ENCODE measurements around the gene NR2F1-AS1.
"Not testable (repeated sequence)": the region's sequence is repeated elsewhere in the genome, so short reads cannot be mapped to it uniquely, and the experiment has no call there.

The NR2F1-AS1 gene

DNA sequence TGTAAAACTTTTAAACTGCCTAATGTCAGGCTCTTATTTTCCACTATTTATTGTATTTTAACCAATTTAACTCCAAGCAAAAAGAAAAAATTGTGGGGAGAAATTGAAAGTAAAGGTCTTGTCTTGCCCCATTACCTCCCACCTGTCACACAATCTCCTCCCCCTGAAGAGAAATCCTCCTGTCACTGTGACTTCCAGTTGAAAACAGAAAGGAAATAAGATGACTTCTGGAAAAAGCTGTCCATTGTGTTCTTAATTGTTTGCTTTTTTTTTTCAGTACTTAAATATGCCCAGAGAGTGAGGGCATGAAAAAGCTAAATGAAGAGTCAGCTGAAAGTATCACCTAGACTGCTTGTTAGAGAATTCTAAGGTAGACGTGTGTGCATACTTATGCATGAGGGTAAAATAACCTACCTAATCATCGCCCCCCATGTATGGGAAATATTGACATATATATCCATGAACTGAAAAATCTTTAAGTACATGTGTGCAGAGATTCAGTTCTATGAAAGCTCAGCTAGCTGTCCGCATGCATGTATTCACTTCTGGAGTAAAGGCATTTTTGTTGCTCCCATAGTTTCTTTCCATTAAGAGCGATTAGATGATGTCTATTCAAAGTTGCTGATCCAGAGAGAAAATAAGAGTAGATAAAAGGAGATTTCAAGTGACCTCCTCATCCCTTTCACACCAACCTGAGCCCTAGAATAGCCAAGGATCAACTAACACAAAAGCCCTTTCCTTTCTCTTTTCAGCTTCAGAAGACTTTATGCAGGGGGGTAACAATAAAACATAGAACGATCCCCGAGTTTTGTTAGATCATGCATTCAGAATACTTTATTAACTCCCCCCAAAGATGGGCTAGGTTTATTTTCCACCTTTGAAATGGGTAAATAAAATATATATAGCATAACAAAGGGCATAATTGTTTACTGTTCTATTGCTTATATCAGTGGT is 5.3 kb downstream of the NR2F1-AS1 start:
- DNase-seq: no peak

DNA sequence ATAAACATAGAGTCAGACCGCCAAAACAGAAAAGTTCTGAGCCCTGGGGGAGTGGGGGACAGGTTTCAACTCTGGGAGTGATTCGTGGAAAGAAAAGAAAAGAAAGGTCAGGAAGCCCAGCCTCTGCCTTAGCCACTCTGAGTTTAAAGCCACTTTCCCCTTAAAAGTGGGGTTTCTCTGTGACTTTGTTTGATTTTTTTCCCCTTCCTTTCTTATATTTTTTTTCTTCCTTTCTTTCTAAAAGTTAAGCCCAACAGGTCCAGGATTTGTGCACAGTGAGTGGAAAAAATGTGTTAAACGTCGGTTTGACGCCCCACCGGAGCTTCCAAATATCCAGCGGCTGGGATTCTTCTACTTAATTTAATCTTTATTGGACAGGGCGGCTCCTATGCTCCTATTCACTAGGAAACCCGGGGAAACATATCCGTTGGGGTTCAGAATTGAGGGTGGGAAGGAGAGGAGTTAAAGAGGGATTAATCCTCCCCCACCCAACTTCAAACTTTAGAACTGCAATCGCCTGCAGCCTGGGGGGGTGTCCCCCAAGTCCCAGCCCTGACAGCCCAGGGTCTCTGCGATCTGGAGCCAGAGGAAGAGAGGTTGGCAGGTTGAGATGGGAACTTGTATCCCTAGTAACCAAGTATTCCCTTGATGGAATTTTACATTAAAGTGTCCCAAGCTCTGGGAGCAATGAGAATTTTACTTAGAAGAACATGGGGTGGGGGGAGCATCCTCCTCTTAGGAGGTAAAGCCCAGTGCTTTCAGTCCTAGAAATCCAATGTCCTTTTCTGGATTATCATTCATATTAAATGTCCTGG is 6.3 kb downstream of the NR2F1-AS1 start:
- no peak for DNase-seq

DNA sequence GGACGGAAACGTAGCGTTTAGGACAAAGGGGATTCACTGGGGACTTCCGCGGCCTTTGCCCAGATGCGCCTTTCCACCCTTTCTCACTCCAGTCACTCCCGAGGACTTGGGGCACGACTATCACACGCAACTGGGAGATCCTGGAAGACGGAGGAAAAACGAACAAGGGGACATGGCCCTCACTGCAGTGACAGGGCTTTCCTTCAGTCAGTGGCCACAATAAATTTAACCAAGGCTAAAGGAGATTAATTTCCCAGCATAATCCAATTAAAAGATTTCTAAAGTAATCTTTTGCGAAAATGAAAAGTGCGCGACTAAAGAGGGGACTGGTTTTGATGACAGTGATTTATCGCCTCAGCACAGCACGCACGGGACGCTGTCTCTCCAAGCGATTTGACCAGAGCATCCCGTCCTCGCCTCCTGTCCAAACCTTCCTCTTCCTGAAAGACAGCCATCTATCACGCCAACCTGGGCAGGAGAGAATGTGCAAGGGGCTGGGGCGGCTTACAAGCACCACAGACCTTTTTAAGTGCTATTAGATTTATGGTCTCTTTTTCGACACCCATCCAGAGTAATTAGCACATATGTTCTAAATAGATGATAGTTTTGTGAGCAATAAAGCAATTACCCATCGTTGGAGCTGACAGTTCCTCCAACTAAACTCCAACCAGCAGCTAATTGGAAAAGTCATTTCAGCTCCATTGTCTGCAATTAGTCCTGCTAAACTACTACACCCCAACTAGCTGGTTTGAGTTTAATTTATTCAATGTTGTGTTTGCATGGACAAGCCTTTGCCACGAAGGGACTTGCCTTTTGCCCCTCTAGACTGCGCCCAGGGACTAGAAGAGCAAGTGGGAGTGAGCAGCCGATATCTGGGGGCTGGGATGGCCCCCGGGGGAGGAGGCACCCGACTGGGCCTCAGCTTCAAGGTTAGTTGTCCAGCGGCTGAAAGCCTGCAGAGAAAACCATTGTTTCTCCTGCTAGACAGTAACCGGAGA is 7.4 kb downstream of the NR2F1-AS1 start:
- peak; percentile 10 to 70 for DNase-seq

DNA sequence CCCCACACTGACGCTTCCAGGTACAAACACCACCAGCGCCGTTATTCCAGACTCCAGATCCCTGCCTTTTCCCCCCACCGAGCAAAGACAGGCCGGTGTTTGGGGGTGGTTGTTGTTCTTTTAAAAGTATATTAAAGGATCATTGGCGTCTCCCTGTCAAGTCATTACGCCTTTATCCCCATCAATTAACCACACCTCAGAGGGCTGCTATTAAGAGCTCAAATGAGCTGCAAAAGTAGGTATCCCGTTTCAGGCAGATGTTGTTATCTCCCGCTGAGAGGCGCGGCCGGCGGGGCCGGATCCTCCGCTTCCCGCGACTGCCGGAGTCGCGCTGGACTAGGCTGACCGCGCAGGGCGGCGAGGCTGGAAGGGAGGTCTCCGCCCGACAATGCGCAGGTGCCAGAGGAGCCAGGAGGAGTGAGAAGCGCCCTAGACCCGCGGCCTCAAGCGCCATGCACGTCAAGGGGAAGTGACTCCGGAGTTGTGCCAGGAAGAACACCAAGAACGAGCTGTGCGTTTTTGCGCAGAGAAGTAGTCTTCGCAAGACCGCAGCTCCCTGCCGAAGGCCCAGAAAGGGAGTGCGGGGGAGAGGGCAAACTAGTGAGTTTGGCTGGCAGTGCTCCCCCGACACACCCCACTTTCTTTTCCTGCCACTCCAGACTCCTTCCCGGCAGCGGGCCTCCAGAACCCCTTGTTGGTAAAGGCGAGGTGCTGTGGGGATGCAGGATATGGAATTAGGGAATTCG is 8.2 kb downstream of the NR2F1-AS1 start:
- DNase-seq: peak; percentile 56 to 83

DNA sequence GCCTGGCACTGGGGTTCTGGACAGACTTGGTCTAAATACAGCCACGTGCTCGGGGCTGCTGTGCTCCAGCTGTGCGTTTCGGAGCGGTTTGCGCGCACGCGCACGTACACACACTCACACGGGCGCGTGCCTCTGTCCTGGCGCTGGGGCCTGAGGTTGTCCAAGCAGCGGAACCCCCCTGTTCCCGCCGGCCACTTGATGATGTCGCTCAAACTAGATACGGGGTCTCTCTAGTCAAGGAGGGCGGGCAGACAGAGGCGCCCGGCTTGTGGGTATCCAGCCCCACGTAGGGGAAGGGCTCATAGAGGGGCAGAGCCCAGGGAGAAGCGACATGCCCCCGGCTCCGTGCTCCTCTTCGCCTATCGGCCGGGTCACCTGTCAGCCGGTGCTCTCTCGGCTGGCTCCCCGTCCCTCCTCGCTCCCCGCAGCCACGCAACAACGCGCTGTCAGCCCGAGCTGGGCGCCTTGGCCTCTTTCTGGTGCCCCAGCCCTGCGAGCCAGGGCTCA is 8.9 kb downstream of the NR2F1-AS1 start:
- DNase-seq: peak in 1 of 2 experiments; percentile 26

DNA sequence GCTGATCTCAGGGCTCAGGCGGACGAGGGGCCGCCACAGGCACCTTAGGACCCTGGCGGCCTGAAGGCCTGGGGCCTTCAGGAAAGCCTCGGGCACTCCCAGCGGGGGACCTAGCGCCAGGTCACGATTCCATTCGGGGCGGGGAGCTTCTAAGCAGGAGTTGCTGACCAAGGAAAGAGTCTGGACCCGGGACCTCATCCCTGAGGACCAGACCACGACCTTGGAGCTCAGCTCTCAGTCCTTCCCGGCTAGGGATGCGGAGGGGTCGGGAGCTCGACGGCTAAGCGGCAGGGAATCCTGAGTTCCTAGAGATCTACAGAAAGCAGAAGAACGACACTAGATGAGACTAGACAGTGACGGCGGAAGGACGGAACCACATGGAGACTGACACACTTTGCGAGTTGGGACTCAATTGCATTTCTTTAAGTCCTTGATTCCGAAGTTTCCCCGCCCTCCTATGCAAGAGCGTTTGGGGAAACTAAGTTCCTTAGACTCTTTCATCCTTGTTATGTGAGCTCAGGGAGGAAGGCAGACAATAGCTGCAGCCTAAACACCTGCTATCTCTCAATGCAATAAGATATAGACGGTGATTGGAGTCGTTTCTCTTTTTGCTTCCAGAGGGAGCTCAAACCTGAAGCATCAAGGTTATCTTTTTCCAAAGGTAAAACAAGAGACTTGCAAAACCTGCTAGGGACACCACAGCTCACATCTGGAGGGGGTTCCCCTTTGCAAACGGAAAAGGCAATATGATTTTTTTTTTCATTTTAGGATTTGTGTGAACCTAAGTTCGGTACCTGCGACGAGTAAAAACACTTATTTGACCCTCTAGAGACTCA is 9.7 kb downstream of the NR2F1-AS1 start:
- no peak for DNase-seq

DNA sequence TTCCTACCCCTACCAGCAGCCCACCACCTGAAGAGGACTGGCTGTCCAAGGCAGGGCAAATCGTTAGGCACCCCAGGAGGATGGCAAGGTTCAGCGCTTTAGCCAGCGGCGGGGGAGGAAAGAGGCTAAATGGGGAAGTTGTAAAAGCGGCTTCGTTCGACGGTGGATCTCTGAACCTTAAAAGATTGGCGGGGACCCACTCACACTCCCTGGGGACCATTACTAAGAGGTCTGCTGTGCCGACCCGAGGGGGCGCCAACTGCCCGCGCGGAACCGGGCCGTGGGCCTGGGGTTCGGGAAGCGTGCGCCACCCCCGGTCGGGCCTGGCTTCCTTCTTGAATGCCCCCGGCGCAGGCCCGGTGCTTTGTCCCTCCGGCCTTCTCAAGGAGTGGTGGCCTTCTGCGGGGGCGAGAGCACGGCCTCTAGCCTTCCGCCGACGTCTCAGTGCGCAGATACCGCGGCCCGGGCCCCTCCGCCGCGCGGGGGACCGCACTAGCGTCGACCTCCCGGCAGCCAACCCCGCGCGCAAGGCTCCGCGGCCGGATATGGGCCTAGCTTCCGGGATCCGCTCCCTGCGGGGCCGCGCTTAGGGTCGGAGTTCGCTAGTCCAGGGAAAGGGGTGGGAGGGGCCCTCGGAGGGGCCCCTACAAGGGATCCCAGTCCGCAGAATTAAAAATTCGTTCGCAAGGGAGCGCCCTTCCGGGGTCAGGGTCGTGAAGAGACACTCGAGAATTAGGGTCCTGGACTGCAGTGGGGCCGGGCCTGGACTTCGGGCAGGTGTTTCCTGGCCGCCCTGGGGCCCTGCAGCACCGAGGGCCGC is 10.5 kb downstream of the NR2F1-AS1 start:
- DNase-seq: no peak

DNA sequence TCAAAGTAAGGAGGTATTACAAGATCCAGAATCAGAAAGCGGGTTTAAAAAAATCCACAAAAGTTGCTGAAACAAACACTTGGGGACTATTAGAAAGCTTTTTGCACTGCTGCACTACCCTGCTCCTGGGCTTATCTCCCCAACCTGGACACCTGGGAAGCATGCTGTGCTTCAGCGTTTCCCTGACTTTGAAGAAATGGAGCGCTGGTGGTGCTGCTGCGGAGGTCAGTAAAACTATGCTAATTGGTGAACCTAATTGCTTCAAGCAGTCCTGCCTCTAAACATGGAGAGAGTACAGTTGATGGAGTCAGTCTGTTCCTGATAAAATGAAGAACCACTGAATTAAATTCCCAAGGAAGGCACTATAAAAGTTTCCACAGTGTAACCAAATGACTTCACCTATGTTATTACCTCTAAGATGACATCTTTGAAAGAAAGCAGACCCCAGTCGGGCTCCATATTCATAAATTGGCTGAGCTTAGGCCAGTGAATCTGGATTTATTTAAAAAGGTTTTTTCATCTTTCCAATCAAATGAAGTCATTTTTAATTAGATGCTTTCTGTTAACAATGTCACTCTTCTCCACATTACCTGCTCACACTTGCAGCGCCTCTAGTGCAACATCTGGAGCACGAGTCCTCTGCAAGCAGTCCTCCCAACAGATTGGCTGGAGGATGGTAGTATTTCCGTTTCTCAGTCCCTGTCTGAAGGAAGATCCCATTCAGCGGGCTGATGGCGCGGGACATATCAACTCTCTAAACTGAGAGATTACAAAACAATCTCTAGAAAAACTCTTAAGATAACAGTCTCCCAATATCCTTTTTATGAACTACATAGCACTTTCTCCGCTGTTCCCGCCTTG is 11.5 kb downstream of the NR2F1-AS1 start:
- DNase-seq: no peak

DNA sequence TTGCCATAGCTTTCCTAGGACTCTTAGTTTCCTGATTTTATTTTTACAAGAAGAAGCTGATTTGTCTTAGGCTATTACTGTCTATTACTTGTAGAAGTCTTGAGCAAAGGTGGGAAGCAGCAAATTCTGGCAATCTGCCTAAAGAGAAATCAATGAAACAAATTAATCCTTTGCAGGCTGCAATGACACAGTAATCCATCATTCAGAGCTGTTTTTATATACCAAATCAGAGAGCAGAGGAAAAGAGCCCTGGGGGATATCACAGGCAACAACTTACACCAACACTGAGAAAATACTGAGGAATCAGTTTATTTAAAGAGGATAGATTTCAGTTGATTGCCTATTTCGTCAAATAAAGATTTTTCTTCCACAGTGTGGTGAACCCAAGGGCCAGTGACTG is 13.6 kb downstream of the NR2F1-AS1 start:
- DNase-seq: no peak

DNA sequence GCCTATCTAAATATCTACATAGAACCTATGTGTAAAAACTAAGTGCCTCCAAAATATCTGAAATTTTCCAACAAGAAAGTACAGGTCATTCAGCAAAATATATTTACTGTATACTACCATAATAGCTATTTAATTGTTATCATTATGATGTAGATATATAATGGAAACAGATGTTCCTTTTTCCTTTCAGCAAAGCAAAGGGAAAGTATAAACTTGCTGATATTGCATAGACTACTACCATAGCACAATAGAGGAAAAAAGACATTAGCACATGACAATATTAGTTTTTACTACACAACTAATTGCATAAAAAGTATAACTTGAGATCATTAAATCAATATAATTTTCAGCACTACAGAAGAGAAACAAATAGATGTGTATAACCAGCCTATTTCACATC is 14.9 kb downstream of the NR2F1-AS1 start:
- no peak for DNase-seq

DNA sequence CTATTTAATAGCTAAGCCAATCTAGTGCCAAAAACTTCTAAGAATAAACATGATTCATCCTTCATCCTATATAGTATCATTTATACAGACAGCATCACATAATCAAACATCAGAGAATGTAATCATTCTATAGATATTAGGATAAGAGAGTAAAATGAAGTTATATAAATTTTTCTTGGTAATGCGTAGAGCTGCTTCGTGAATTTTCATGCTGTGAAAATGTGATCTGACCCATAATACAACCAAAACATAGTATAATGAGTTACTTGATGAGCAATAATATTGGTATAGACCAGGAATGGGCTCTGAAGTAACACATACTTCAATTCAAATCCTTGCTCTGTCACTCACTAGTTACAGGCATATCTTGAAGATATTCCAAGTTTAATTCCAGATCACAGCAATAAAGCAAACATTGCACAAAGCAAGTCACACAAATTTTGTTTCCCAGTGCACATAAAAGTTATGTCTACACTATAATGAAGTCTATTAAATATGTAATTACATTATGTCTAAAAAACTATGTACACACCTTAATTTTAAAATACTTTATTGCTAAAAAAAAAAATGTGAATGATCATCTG is 23.9 kb downstream of the NR2F1-AS1 start:
- no peak for DNase-seq

DNA sequence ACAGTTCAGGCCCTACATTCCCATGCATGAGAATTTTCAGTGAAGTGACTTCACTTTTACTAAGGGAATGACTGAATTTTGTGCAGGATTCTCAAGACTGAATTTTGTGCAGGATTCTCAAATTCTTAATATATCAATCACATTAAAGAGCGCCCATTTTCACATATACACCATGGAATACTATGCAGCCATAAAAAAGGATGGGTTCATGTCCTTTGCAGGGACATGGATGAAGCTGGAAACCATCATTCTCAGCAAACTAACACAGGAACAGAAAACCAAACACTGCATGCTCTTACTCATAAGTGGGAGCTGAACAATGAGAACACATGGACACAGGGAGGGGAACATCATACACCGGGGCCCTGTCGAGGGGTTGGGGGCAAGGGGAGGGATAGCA is 31.4 kb downstream of the NR2F1-AS1 start:
- DNase-seq: not testable (repeated sequence)

DNA sequence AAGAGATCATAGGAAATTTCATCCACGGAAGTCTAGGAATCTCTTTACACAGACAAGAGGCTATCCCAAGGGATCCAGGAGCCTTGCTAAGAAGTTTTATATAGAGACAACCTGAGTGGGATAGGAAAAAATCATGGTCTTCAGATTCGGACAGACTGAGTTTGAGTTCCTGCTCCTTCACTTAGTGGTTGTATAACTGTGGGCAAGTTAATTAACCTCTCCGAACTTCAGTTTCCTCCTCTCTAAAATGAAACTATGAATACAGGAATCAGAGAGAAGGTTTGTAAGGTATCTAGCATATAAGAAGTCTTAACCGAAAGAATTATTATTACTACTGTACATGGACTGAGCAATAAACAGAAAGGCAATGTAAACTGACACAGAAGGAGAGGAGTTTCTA is 35.1 kb downstream of the NR2F1-AS1 start:
- no peak for DNase-seq

DNA sequence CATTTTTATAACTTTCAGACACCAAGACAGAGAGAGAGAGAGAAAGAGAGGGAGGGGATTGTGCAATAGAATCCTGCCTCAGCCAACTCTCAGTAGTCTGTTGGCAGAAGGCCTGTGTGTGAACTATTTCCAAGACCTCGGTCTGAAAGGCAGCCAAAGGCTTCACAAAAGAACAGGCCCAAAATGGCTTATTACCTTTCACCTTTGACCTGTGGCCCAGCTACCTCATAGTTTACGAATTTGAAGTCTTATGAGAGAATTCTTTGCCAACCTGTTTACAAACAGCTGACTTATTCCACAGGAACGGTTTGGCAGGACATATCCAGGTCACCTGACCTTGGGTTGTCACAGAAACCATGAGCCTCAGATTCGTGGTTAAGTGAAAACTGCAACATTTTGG is 48.6 kb downstream of the NR2F1-AS1 start:
- no peak for DNase-seq

DNA sequence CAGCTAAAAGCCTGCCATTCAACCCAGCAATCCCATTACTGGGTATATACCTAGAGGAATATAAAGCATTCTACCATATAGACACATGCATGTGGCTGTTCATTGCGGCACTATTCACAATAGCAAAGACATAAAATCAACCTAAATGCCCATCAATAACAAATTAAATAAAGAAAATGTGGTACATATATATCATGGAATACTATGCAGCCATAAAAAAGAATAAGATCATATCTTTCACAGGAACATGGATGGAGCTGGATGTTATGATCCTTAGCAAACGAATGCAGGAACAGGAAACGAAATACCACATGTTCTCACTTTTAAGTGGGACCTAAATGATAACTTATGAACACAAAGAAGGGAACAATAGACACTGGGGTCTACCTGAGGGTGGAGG is 59.2 kb downstream of the NR2F1-AS1 start:
- DNase-seq: not testable (repeated sequence)

DNA sequence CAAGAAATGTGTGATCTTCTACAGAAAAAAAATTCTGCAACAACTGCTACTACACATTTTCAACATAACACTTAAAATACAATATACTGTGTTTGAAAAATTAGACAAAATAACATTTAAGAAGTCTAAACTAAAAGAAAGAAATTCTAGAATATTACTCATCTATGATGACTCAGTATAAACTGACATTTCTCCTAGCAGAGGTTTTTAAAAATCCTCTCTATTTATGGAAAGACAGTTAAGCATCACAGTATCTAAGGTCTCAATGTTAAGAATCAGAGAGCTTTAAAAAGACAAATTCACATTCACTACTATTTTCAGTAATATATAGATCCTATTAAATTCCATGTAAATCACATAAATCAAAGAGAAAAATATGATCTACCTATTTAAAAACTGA is 61.3 kb downstream of the NR2F1-AS1 start:
- DNase-seq: no peak

DNA sequence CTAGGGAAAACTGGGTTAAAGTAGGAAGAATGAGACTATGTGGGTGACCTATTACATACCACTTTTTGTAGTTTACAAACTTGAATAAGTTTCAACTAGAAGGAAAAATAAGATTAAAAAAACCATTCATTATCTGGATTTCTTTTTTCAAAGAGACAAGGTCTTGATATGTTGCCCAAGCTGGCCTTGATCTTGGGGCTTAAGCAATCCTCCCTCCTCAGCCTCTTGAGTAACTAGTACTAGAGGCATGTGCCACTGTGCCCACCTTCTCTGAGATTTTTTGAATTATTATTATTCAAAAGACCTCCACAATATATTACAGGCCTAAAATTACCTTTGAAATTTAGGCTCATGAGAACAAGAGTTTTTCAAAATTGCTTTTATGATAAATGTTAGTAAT is 63.2 kb downstream of the NR2F1-AS1 start:
- DNase-seq: no peak

DNA sequence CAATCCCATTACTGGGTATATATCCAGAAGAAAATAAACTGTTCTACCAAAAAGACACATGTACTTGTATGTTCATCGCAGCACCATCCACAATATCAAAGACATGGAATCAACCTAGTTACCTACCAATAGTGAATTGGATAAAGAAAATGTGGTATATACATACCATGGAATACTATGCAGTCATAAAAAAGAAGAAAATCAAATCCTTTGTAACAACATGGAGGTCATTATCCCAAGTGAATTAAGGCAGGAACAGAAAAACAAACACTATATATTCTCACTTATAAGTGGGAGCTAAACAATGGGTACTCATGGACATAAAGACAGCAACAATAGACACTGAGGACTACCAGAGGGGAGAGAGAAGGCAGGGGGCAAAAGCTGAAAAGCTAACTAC is 67.7 kb downstream of the NR2F1-AS1 start:
- no peak for DNase-seq
